Medulla oblongata (tissue), 1 donor: Measurements from ENCODE around the gene EIF3J.
"Not testable (repeated sequence)": the region's sequence is repeated elsewhere in the genome, so short reads cannot be mapped to it uniquely, and the experiment has no call there.

Source experiments
- DNase-seq: peaks from one replicate; pipeline ENCODE4 v3.0.0-alpha.2; 2015; ENCODE audit errors: extremely low spot score

Gene EIF3J

GRCh38 chr15:44541282-44541958 is 4.5 kb downstream of the EIF3J start:
- no peak for DNase-seq

- no peak for DNase-seq
Measured at GRCh38 chr15:44542596-44542995, 5.6 kb downstream of the EIF3J start.

GRCh38 chr15:44544745-44545144 is 7.8 kb downstream of the EIF3J start:
- not testable (repeated sequence) for DNase-seq

GRCh38 chr15:44545913-44546802 is 9.2 kb downstream of the EIF3J start:
- no peak for DNase-seq

- DNase-seq, result not testable (repeated sequence)
Measured at GRCh38 chr15:44549152-44549551, 12.2 kb downstream of the EIF3J start.

GRCh38 chr15:44550256-44550655 is 13.3 kb downstream of the EIF3J start:
- DNase-seq, result no peak

GRCh38 chr15:44550734-44551133 is 13.8 kb downstream of the EIF3J start:
- DNase-seq, result no peak

GRCh38 chr15:44554934-44555723 is 18.2 kb downstream of the EIF3J start:
- DNase-seq, result no peak

GRCh38 chr15:44560926-44561325 is 24.0 kb downstream of the EIF3J start:
- not testable (repeated sequence) for DNase-seq

GRCh38 chr15:44565387-44566154 is 28.6 kb downstream of the EIF3J start:
- DNase-seq, result no peak

GRCh38 chr15:44566155-44566540 is 29.2 kb downstream of the EIF3J start:
- DNase-seq, result no peak

- no peak for DNase-seq
Measured at GRCh38 chr15:44568338-44568737, 31.4 kb downstream of the EIF3J start.

GRCh38 chr15:44569316-44569715 is 32.4 kb downstream of the EIF3J start:
- DNase-seq, result no peak

GRCh38 chr15:44570361-44570760 is 33.4 kb downstream of the EIF3J start:
- DNase-seq, result no peak

GRCh38 chr15:44573386-44573785 is 36.4 kb downstream of the EIF3J start:
- DNase-seq, result no peak

- no peak for DNase-seq
Measured at GRCh38 chr15:44574734-44575133, 37.8 kb downstream of the EIF3J start.

GRCh38 chr15:44580105-44580504 is 43.2 kb downstream of the EIF3J start:
- DNase-seq, result no peak

- DNase-seq, result no peak
Measured at GRCh38 chr15:44584162-44584749, 47.3 kb downstream of the EIF3J start.

- no peak for DNase-seq
Measured at GRCh38 chr15:44585633-44586032, 48.7 kb downstream of the EIF3J start.

- no peak for DNase-seq
Measured at GRCh38 chr15:44588541-44588940, 51.6 kb downstream of the EIF3J start.

GRCh38 chr15:44591326-44591725 is 54.4 kb downstream of the EIF3J start:
- DNase-seq, result no peak
